A549 (cell line): ENCODE results near the gene PGGHG.

Source experiments
- BHLHE40 ChIP-seq: IDR thresholded peaks from 2 replicates; pipeline ENCODE4 v1.6.1; 2012; ENCODE audit warnings: low read depth, low read length, inconsistent platforms
- EP300 ChIP-seq, 2 experiments: fragments of >200 bp; sonication (Bioruptor Twin); formaldehyde crosslinking; IDR thresholded peaks; 2 replicates in 1 of 2; 3 replicates in 1 of 2; pipeline ENCODE4 v1.6.1; 2016 to 2017
- JUNB ChIP-seq: fragments of >200 bp; sonication (Bioruptor Twin); formaldehyde crosslinking; IDR thresholded peaks from 2 replicates; pipeline ENCODE4 v1.6.1; 2016
- KDM1A ChIP-seq: fragments of 200-600 bp; sonication (generic); IDR thresholded peaks from 2 replicates; pipeline ENCODE4 v1.6.1; 2016; ENCODE audit warnings: low read depth, mild to moderate bottlenecking
- KDM5A ChIP-seq: fragments of 200-600 bp; sonication (generic); IDR thresholded peaks from 2 replicates; pipeline ENCODE4 v1.6.1; 2016; ENCODE audit warnings: antibody characterized with exemption, mild to moderate bottlenecking
- POLR2A ChIP-seq: IDR thresholded peaks from 2 replicates; pipeline ENCODE4 v1.6.1; 2012; ENCODE audit warnings: mild to moderate bottlenecking, low read length
- POLR2AphosphoS2 ChIP-seq: conservative IDR thresholded peaks from 2 replicates; pipeline ENCODE4 v1.6.1; 2012; ENCODE audit warnings: low read length, improper control_type of control experiment, inconsistent platforms
- SMC3 ChIP-seq: fragments of >200 bp; sonication (Bioruptor Twin); formaldehyde crosslinking; IDR thresholded peaks from 3 replicates; pipeline ENCODE4 v1.6.1; 2018; ENCODE audit warnings: inconsistent platforms
- TP53 ChIP-seq: fragments of 250-450 bp; sonication (Bioruptor Pico); IDR thresholded peaks from 2 replicates; pipeline ENCODE4 v1.5.0; 2021; ENCODE audit warnings: mild to moderate bottlenecking, moderate library complexity
- TF ChIP-seq, protein P1 (sequence below): fragments of >200 bp; sonication (Bioruptor Twin); formaldehyde crosslinking; IDR thresholded peaks from 3 replicates; pipeline ENCODE4 v1.5.1; 2016
- TF ChIP-seq, protein P2 (sequence below): fragments of 200-600 bp; sonication (generic); IDR thresholded peaks from 2 replicates; pipeline ENCODE4 v1.6.1; 2016; ENCODE audit warnings: antibody characterized with exemption, mild to moderate bottlenecking, moderate library complexity

DNA sequence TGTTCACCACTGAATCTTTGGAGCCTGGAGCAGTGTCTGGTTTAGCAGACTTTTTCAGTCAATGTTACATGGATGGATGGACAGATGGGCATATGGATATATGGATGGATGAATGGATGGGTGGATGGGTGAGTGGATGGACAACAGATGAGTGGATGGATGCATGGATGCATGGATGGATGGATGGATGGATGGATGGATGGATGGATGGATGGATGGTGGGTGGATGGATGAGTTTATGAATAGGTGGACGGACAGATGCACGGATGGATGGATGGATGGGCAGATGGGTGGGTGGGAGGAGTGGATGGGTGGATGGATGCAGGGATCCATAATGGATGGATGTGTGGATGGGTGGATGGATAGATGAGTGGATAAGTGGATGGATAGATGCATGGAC is 33.1 kb upstream of the PGGHG start:
- TF ChIP-seq, protein P1, sequence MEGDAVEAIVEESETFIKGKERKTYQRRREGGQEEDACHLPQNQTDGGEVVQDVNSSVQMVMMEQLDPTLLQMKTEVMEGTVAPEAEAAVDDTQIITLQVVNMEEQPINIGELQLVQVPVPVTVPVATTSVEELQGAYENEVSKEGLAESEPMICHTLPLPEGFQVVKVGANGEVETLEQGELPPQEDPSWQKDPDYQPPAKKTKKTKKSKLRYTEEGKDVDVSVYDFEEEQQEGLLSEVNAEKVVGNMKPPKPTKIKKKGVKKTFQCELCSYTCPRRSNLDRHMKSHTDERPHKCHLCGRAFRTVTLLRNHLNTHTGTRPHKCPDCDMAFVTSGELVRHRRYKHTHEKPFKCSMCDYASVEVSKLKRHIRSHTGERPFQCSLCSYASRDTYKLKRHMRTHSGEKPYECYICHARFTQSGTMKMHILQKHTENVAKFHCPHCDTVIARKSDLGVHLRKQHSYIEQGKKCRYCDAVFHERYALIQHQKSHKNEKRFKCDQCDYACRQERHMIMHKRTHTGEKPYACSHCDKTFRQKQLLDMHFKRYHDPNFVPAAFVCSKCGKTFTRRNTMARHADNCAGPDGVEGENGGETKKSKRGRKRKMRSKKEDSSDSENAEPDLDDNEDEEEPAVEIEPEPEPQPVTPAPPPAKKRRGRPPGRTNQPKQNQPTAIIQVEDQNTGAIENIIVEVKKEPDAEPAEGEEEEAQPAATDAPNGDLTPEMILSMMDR, result no peak
- no peak for TF ChIP-seq POLR2AphosphoS2
- no peak for TF ChIP-seq POLR2A
- TF ChIP-seq BHLHE40, result no peak
- TF ChIP-seq JUNB, result no peak
- TF ChIP-seq EP300 (IDR thresholded peaks at IDR 0.05), result no peak
- TF ChIP-seq TP53 (CRISPR knock-in tag), result no peak
- no peak for TF ChIP-seq KDM1A
- no peak for TF ChIP-seq SMC3
- TF ChIP-seq, protein P2, sequence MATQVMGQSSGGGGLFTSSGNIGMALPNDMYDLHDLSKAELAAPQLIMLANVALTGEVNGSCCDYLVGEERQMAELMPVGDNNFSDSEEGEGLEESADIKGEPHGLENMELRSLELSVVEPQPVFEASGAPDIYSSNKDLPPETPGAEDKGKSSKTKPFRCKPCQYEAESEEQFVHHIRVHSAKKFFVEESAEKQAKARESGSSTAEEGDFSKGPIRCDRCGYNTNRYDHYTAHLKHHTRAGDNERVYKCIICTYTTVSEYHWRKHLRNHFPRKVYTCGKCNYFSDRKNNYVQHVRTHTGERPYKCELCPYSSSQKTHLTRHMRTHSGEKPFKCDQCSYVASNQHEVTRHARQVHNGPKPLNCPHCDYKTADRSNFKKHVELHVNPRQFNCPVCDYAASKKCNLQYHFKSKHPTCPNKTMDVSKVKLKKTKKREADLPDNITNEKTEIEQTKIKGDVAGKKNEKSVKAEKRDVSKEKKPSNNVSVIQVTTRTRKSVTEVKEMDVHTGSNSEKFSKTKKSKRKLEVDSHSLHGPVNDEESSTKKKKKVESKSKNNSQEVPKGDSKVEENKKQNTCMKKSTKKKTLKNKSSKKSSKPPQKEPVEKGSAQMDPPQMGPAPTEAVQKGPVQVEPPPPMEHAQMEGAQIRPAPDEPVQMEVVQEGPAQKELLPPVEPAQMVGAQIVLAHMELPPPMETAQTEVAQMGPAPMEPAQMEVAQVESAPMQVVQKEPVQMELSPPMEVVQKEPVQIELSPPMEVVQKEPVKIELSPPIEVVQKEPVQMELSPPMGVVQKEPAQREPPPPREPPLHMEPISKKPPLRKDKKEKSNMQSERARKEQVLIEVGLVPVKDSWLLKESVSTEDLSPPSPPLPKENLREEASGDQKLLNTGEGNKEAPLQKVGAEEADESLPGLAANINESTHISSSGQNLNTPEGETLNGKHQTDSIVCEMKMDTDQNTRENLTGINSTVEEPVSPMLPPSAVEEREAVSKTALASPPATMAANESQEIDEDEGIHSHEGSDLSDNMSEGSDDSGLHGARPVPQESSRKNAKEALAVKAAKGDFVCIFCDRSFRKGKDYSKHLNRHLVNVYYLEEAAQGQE, result no peak
- TF ChIP-seq KDM5A, result no peak
